SK-N-SH treated with all-trans-retinoic acid at 6 μM for 48 hours (cell line): ENCODE data around the gene FHOD1.

Source experiments
- ATAC-seq: fragments of 200-7000 bp; cut with Tn5 transposase; 3 replicates; pipeline ENCODE4 v1.9.1; 2020; ENCODE audit warnings: mild to moderate bottlenecking, moderate library complexity
- ARNTL ChIP-seq: fragments of 450-650 bp; formaldehyde crosslinking; IDR thresholded peaks from 2 replicates; pipeline ENCODE4 v1.5.0; 2020; ENCODE audit warnings: low read depth, mild to moderate bottlenecking, moderate library complexity, borderline replicate concordance
- BACH2 ChIP-seq: fragments of 250-450 bp; sonication (Bioruptor Pico); IDR thresholded peaks from 2 replicates; pipeline ENCODE4 v1.9.0; 2021; ENCODE audit warnings: mild to moderate bottlenecking, borderline replicate concordance
- CREB5 ChIP-seq: fragments of 250-450 bp; sonication (Bioruptor Pico); IDR thresholded peaks from 2 replicates; pipeline ENCODE4 v1.5.1; 2020; ENCODE audit warnings: low read depth, mild to moderate bottlenecking, moderate library complexity
- CSDC2 ChIP-seq: fragments of 250-450 bp; sonication (Bioruptor Pico); IDR thresholded peaks from 2 replicates; pipeline ENCODE4 v1.5.0; 2020; ENCODE audit warnings: mild to moderate bottlenecking, moderate library complexity
- GLIS3 ChIP-seq: fragments of 250-450 bp; sonication (Bioruptor Pico); IDR thresholded peaks from 2 replicates; pipeline ENCODE4 v1.5.0; 2020; ENCODE audit warnings: mild to moderate bottlenecking, moderate library complexity
- ISL1 ChIP-seq: fragments of 250-450 bp; sonication (Bioruptor Pico); IDR thresholded peaks from 2 replicates; pipeline ENCODE4 v2.1.2; 2022; ENCODE audit warnings: mild to moderate bottlenecking, moderate library complexity
- PATZ1 ChIP-seq: fragments of 250-450 bp; sonication (Bioruptor Pico); IDR thresholded peaks from 2 replicates; pipeline ENCODE4 v1.8.0; 2020; ENCODE audit warnings: mild to moderate bottlenecking, moderate library complexity, borderline replicate concordance
- POU6F1 ChIP-seq: fragments of 250-450 bp; sonication (Bioruptor Pico); IDR thresholded peaks from 2 replicates; pipeline ENCODE4 v1.8.0; 2021; ENCODE audit warnings: low read depth, mild to moderate bottlenecking, moderate library complexity, borderline replicate concordance
- PPARA ChIP-seq: fragments of 250-450 bp; sonication (Bioruptor Pico); IDR thresholded peaks from 2 replicates; pipeline ENCODE4 v1.5.0; 2020; ENCODE audit warnings: mild to moderate bottlenecking, borderline replicate concordance
- RARB ChIP-seq: fragments of 250-450 bp; sonication (Bioruptor Pico); IDR thresholded peaks from 2 replicates; pipeline ENCODE4 v1.8.0; 2021; ENCODE audit warnings: mild to moderate bottlenecking, moderate library complexity
- SNAI2 ChIP-seq: fragments of 250-450 bp; sonication (Bioruptor Pico); IDR thresholded peaks from 2 replicates; pipeline ENCODE4 v1.5.0; 2020; ENCODE audit warnings: mild to moderate bottlenecking, moderate library complexity
- TCF4 ChIP-seq: fragments of 250-450 bp; sonication (Bioruptor Pico); IDR thresholded peaks from 2 replicates; pipeline ENCODE4 v1.8.0; 2021; ENCODE audit warnings: mild to moderate bottlenecking, moderate library complexity, borderline replicate concordance
- TOX ChIP-seq: fragments of 250-450 bp; sonication (Bioruptor Pico); IDR thresholded peaks from 2 replicates; pipeline ENCODE4 v1.8.0; 2021; ENCODE audit warnings: mild to moderate bottlenecking, moderate library complexity, borderline replicate concordance
- TSHZ2 ChIP-seq: fragments of 250-450 bp; sonication (Bioruptor Pico); IDR thresholded peaks from 2 replicates; pipeline ENCODE4 v1.5.0; 2020; ENCODE audit warnings: mild to moderate bottlenecking, moderate library complexity
- ZC3H10 ChIP-seq: fragments of 250-450 bp; sonication (Bioruptor Pico); IDR thresholded peaks from 2 replicates; pipeline ENCODE4 v1.5.1; 2021; ENCODE audit warnings: mild to moderate bottlenecking, moderate library complexity
- ZFP30 ChIP-seq: fragments of 450-650 bp; formaldehyde crosslinking; IDR thresholded peaks from 2 replicates; pipeline ENCODE4 v1.5.0; 2022; ENCODE audit warnings: mild to moderate bottlenecking, moderate library complexity
- ZNF565 ChIP-seq: fragments of 450-650 bp; formaldehyde crosslinking; conservative IDR thresholded peaks from 2 replicates; pipeline ENCODE4 v1.5.0; 2020; ENCODE audit warnings: low read depth, mild to moderate bottlenecking, moderate library complexity
- ZNF8 ChIP-seq: fragments of 450-650 bp; formaldehyde crosslinking; IDR thresholded peaks from 2 replicates; pipeline ENCODE4 v1.5.0; 2020; ENCODE audit warnings: mild to moderate bottlenecking, moderate library complexity

The FHOD1 gene

GRCh38 chr16:67248073-67248400, 756 bp upstream of the FHOD1 start (continued):
- TF ChIP-seq POU6F1 = no peak
- TF ChIP-seq TOX (CRISPR knock-in tag) = no peak
- no peak for TF ChIP-seq ZC3H10 (CRISPR knock-in tag)
- TF ChIP-seq ISL1 (CRISPR knock-in tag) = no peak
- no peak for TF ChIP-seq CSDC2 (CRISPR knock-in tag)
- no peak for TF ChIP-seq ARNTL (CRISPR knock-in tag)

- ATAC-seq = peak; percentile 5
- TF ChIP-seq RARB (CRISPR knock-in tag) (no peak), GLIS3 (CRISPR knock-in tag) (no peak), BACH2 (CRISPR knock-in tag) (no peak), TOX (CRISPR knock-in tag) (no peak), POU6F1 (no peak), ZNF8 (no peak), ZC3H10 (CRISPR knock-in tag) (no peak), PPARA (CRISPR knock-in tag) (no peak), PATZ1 (CRISPR knock-in tag) (no peak), ZNF565 (CRISPR knock-in tag) (no peak), TSHZ2 (CRISPR knock-in tag) (no peak)
- TF ChIP-seq, all 23 proteins: peak for 0
Measured at GRCh38 chr16:67246756-67247191, 507 bp downstream of the FHOD1 start.

GRCh38 chr16:67246081-67246755, 1.1 kb downstream of the FHOD1 start:
- ATAC-seq = peak; percentile 69
- TF ChIP-seq TCF4 = peak; percentile 36; the same call in 1 of the 2 replicates
- TF ChIP-seq ZFP30 = no peak
- peak; percentile 91 for TF ChIP-seq PATZ1 (CRISPR knock-in tag)

- no peak for ATAC-seq
- TF ChIP-seq CREB5 (CRISPR knock-in tag) (no peak), PATZ1 (CRISPR knock-in tag) (no peak), GLIS3 (CRISPR knock-in tag) (no peak), POU6F1 (no peak), PPARA (CRISPR knock-in tag) (no peak), ARNTL (CRISPR knock-in tag) (no peak), TCF4 (no peak), ZNF565 (CRISPR knock-in tag) (no peak), RARB (CRISPR knock-in tag) (no peak), ZC3H10 (CRISPR knock-in tag) (no peak), CSDC2 (CRISPR knock-in tag) (no peak), ZFP30 (no peak), ISL1 (CRISPR knock-in tag) (no peak), SNAI2 (no peak)
Measured at GRCh38 chr16:67245674-67246080, 1.6 kb downstream of the FHOD1 start.
